GM12878 (cell line): ENCODE data around the gene ALDOB. TPM values are rescaled to one million over a fixed set of nuclear protein-coding genes. Genes with fewer than 3 reads are reported as not detected.

ENCODE experiments used
- ATAC-seq: fragments of 200-7000 bp; cut with Tn5 transposase; 3 replicates; pipeline ENCODE4 v1.9.1; 2020; ENCODE audit warnings: mild to moderate bottlenecking, moderate library complexity
- BruUV-seq: library from RNA; stranded (reverse); fragments of 400-500 nt; replicated peaks from 2 replicates; lab custom pipeline; 2021; lab: Mats Ljungman, UMichigan
- CTCF ChIA-PET: fragments of 300-600 bp; sonication (Branson Sonifier 250); formaldehyde crosslinking; extraction: SDS; loops from one replicate; lab custom pipeline; 2021; ENCODE audit warnings: inconsistent platforms; lab: Yijun Ruan, JAX
- POLR2A ChIA-PET: fragments of 350-600 bp; formaldehyde crosslinking; extraction: SDS; loops from one replicate; lab custom pipeline; 2021; ENCODE audit warnings: inconsistent platforms; lab: Charles Lee
- RAD21 ChIA-PET: fragments of 300-600 bp; sonication (Branson Sonifier 250); formaldehyde crosslinking; loops from one replicate; lab custom pipeline; 2023; ENCODE audit warnings: antibody characterized with exemption; ENCODE audit not compliant: unreplicated experiment; lab: Charles Lee
- SMC1A ChIA-PET: fragments of 300-600 bp; sonication (Branson Sonifier 250); formaldehyde crosslinking; loops from one replicate; lab custom pipeline; 2023; ENCODE audit not compliant: unreplicated experiment, uncharacterized antibody; lab: Charles Lee
- DNase-seq: peaks from one replicate; pipeline ENCODE4 v3.0.0-alpha.2; 2011; ENCODE audit warnings: low read depth, low spot score
- FAIRE-seq: peaks from 3 replicates; lab custom pipeline; 2011; peaks lifted over from hg19 to GRCh38; lab: Jason Lieb, UNC
- H2AFZ ChIP-seq: 2 replicates; pipeline ENCODE4 v1.6.0; 2011; ENCODE audit warnings: low read depth, low read length, control low read depth; ENCODE audit not compliant: control insufficient read depth
- H3K27ac ChIP-seq: 2 replicates; pipeline ENCODE4 v1.5.1; 2011; ENCODE audit warnings: control low read depth; ENCODE audit not compliant: control insufficient read depth, insufficient read depth
- H3K27me3 ChIP-seq, 2 experiments: replicated peaks in 1 of 2; 2 replicates each; pipeline versions ENCODE4 v1.6.0 to v1.6.1; 2011; ENCODE audit warnings: low read length in 1 of 2; ENCODE audit not compliant: control insufficient read depth in 2 of 2, insufficient read depth in 2 of 2
- H3K36me3 ChIP-seq, 2 experiments: 2 replicates each; pipeline ENCODE4 v1.5.1; 2011; ENCODE audit warnings: low read length in 1 of 2; ENCODE audit not compliant: control insufficient read depth in 2 of 2, insufficient read depth in 2 of 2
- H3K4me1 ChIP-seq: 2 replicates; pipeline ENCODE4 v1.6.1; 2011; ENCODE audit warnings: mild to moderate bottlenecking, low read length, moderate library complexity, mixed read lengths; ENCODE audit not compliant: control insufficient read depth, insufficient read depth
- H3K4me2 ChIP-seq: 2 replicates; pipeline ENCODE4 v1.6.0; 2011; ENCODE audit warnings: control low read depth; ENCODE audit not compliant: control insufficient read depth, insufficient read depth
- H3K4me3 ChIP-seq: fragments of 200-600 bp; sonication (generic); 2 replicates; pipeline ENCODE4 v1.5.1; 2016
- H3K79me2 ChIP-seq: 2 replicates; pipeline ENCODE4 v1.6.0; 2011; ENCODE audit warnings: low read length; ENCODE audit not compliant: control insufficient read depth, insufficient read depth
- H3K9ac ChIP-seq: 2 replicates; pipeline ENCODE4 v1.8.0; 2011; ENCODE audit warnings: low read length, control low read depth, mixed read lengths; ENCODE audit not compliant: control insufficient read depth, insufficient read depth
- H3K9me3 ChIP-seq: replicated peaks from 3 replicates; pipeline ENCODE4 v1.5.1; 2011; ENCODE audit warnings: mild to moderate bottlenecking, low read length; ENCODE audit not compliant: control insufficient read depth, insufficient read depth
- H4K20me1 ChIP-seq: 2 replicates; pipeline ENCODE4 v1.6.0; 2011; ENCODE audit not compliant: control insufficient read depth, insufficient read depth
- BACH1 ChIP-seq: fragments of 450-650 bp; IDR thresholded peaks from 2 replicates; pipeline ENCODE4 v1.6.1; 2017; ENCODE audit warnings: mild to moderate bottlenecking, borderline replicate concordance
- BRCA1 ChIP-seq: IDR thresholded peaks from 2 replicates; pipeline ENCODE4 v1.6.1; 2011; ENCODE audit warnings: low read depth, low read length, improper control_type of control experiment
- JUND ChIP-seq: IDR thresholded peaks from 2 replicates; pipeline ENCODE4 v1.6.1; 2012; ENCODE audit warnings: low read depth, mild to moderate bottlenecking, low read length, improper control_type of control experiment, moderate library complexity
- NR2F1 ChIP-seq: fragments of 450-650 bp; conservative IDR thresholded peaks from 2 replicates; pipeline ENCODE4 v1.6.1; 2017; ENCODE audit warnings: mild to moderate bottlenecking
- PAX5 ChIP-seq: IDR thresholded peaks from 2 replicates; pipeline ENCODE4 v1.6.1; 2011; ENCODE audit warnings: low read depth, low read length, borderline replicate concordance
- POLR2AphosphoS5 ChIP-seq: IDR thresholded peaks from 2 replicates; pipeline ENCODE4 v1.6.1; 2011; ENCODE audit warnings: mild to moderate bottlenecking, low read length, inconsistent platforms
- RELA ChIP-seq: fragments of 450-650 bp; IDR thresholded peaks from 2 replicates; pipeline ENCODE4 v1.8.0; 2014; ENCODE audit warnings: borderline replicate concordance; ENCODE audit not compliant: partially characterized antibody
- RFX5 ChIP-seq: IDR thresholded peaks from 2 replicates; pipeline ENCODE4 v1.6.1; 2011; ENCODE audit warnings: low read depth, low read length, improper control_type of control experiment
- SIN3A ChIP-seq: IDR thresholded peaks from 2 replicates; pipeline ENCODE4 v1.6.1; 2012; ENCODE audit warnings: low read depth, low read length, improper control_type of control experiment
- TARDBP ChIP-seq: IDR thresholded peaks from 2 replicates; pipeline ENCODE4 v1.6.1; 2016; ENCODE audit warnings: borderline replicate concordance
- ZBTB40 ChIP-seq: fragments of 450-650 bp; IDR thresholded peaks from 2 replicates; pipeline ENCODE4 v1.6.1; 2016; ENCODE audit warnings: mild to moderate bottlenecking, moderate library complexity, borderline replicate concordance
- WGBS: methylation state at CpG from one replicate; pipeline ENCODE4 v1.1.6; 2016; ENCODE audit warnings: low lambda C conversion rate; ENCODE audit not compliant: insufficient replicate concordance, insufficient coverage; ENCODE audit errors: missing lambda C conversion rate; 5-methylcytosine and 5-hydroxymethylcytosine counted together
- in situ Hi-C: fragments of 300-500 bp; cut with MboI; formaldehyde crosslinking; loops from 9 replicates; pipeline ENCODE4 v1.14.3; 2018; ENCODE audit warnings: mixed read lengths
- intact Hi-C: fragments of 100-400 bp; cut with micrococcal nuclease; formaldehyde crosslinking; loops from one replicate; pipeline ENCODE4 v1.14.2; 2022; ENCODE audit not compliant: unreplicated experiment
- polyA plus RNA-seq, 11 experiments: library from polyadenylated mRNA; depleted of rRNA in 4 of 11; unstranded in 6 of 11; stranded (reverse) in 5 of 11; fragments of >200 nt; fragmentation: Nextera tagmentation in 4 of 11; fragmentation: Illumina TruSeq in 1 of 11; extraction: Ambion mirVana in 4 of 11; extraction: Trizol in 1 of 11; gene quantifications; 1 replicate in 1 of 11; 2 replicates in 10 of 11; pipeline versions ENCODE4 v1.2.1 to v1.2.3, GENCODE V29; 2011 to 2016; ENCODE audit warnings: inconsistent platforms in 2 of 11, missing spikeins in 2 of 11, low read depth in 1 of 11
- total RNA-seq, 4 experiments: library from RNA; depleted of rRNA in 3 of 4; stranded (reverse); fragments of >200 nt in 3 of 4; fragmentation: Illumina TruSeq in 1 of 4; extraction: Trizol in 1 of 4; gene quantifications; 2 replicates each; pipeline versions ENCODE4 v1.2.1 to v1.2.3, GENCODE V29; 2013 to 2021

The ALDOB gene
- total and polyA plus RNA-seq, 10 of the 15 experiments (the other 5 are each of a cell fraction or from before 2014, with no cell fraction given): 0.03 to 0.82 (median 0.04) TPM; not detected in 7

GRCh38 chr9:101399643-101399970 is 36.0 kb downstream of the ALDOB start:
- no peak for FAIRE-seq
- TF ChIP-seq RFX5 (no peak), BACH1 (no peak), POLR2AphosphoS5 (no peak)
- ChIA-PET POLR2A (interaction anchor here (0.6 to 2.4 kb wide), 6 partner anchors 22 to 1051 kb away, joined by 3 to 16 read pairs (median 4); partner anchors contain the start of gene RNF20), SMC1A (interaction anchor here (0.8 to 2.7 kb wide), 5 partner anchors 17 to 130 kb away, joined by 3 to 12 read pairs (median 4); no protein-coding TSS in a partner anchor), RAD21 (interaction anchor here (0.7 to 3.0 kb wide), 4 partner anchors 11 to 49 kb away, joined by 3 to 14 read pairs (median 8); no protein-coding TSS in a partner anchor), CTCF (interaction anchor here (0.7 to 3.6 kb wide), 5 partner anchors 11 to 280 kb away, joined by 3 to 23 read pairs (median 3); no protein-coding TSS in a partner anchor)
- H3K4me2 ChIP-seq: peak overlapping the region; percentile 94
- DNase-seq: no peak
- peak overlapping the region; percentile 80 for H3K4me3 ChIP-seq
- H3K4me1 ChIP-seq: 0 out of 2 replicates have a peak, but pooled peaks cover 3% of the 10 kb centered on the region
- intact Hi-C loops (loop anchor here (2.0 to 5.0 kb wide), 2 partner anchors 48 to 133 kb away; partner anchors contain the start of gene RNF20), in situ Hi-C loops (loop anchor here (5.0 kb wide), 1 partner anchor 133 kb away; the partner anchor contains the start of gene RNF20)
- peaks cover 0 to 28% of the 10 kb centered on the region in 2 experiments; a peak in 2 of 4 replicates for H3K36me3 ChIP-seq
- no peak overlapping the region for H2AFZ ChIP-seq
- H3K9me3 ChIP-seq: peaks cover 11% of the 10 kb centered on the region
- H3K27ac ChIP-seq: peak overlapping the region; percentile 72
- no peak for ATAC-seq
- H4K20me1 ChIP-seq: no peaks in the 10 kb centered on the region
- peaks cover 58% of the 10 kb centered on the region for H3K79me2 ChIP-seq
- peak overlapping the region; percentile 76 for H3K9ac ChIP-seq
- no TSS peak for BruUV-seq
- H3K27me3 ChIP-seq: no peaks in the 10 kb centered on the region
- WGBS: 3% methylated on average over 2 of the region's 2 CpGs

- RAD21 ChIA-PET: interaction anchor here (0.7 to 3.0 kb wide), 9 partner anchors 11 to 134 kb away, joined by 3 to 14 read pairs (median 6); partner anchors contain the start of gene RNF20
- Histone ChIP-seq H4K20me1 (no peaks in the 10 kb centered on the region), H2AFZ (peak overlapping the region; percentile 51; the same call in 1 of the 2 replicates), H3K27me3 (no peaks in the 10 kb centered on the region), H3K9me3 (peaks cover 16% of the 10 kb centered on the region), H3K79me2 (peaks cover 63% of the 10 kb centered on the region), H3K36me3 (peaks cover 0 to 28% of the 10 kb centered on the region in 2 experiments; a peak in 2 of 4 replicates), H3K27ac (peak overlapping the region; percentile 72), H3K4me1 (0 out of 2 replicates have a peak, but pooled peaks cover 3% of the 10 kb centered on the region), H3K4me3 (peak overlapping the region; percentile 80), H3K4me2 (peak overlapping the region; percentile 94), H3K9ac (peak overlapping the region; percentile 76)
- CTCF ChIA-PET: interaction anchor here (0.7 to 3.6 kb wide), 8 partner anchors 11 to 280 kb away, joined by 3 to 23 read pairs (median 4); no protein-coding TSS in a partner anchor
- POLR2A ChIA-PET: interaction anchor here (0.6 to 2.4 kb wide), 10 partner anchors 22 to 1051 kb away, joined by 3 to 16 read pairs (median 4); partner anchors contain the start of gene RNF20
- no TSS peak for BruUV-seq
- DNase-seq: no peak
- in situ Hi-C loops: loop anchor here (5.0 kb wide), 1 partner anchor 133 kb away; the partner anchor contains the start of gene RNF20
- SMC1A ChIA-PET: interaction anchor here (0.7 to 2.7 kb wide), 12 partner anchors 10 to 134 kb away, joined by 3 to 12 read pairs (median 4); no protein-coding TSS in a partner anchor
- intact Hi-C loops: loop anchor here (2.0 to 5.0 kb wide), 2 partner anchors 48 to 134 kb away; partner anchors contain the start of gene RNF20
- WGBS: 2% methylated on average over 28 of the region's 28 CpGs
- no peak for FAIRE-seq
- ATAC-seq: peak; percentile 24
- TF ChIP-seq TARDBP (no peak), JUND (0 out of 2 replicates have a peak, but pooled peaks have one; percentile 1), BRCA1 (no peak), PAX5 (no peak), RELA (no peak), SIN3A (no peak), NR2F1 (no peak), ZBTB40 (no peak)
Observed at GRCh38 chr9:101398930-101399642, 36.5 kb downstream of the ALDOB start.
